ENCODE measurements around the gene CLIC3. TPM values are rescaled to one million over a fixed set of nuclear protein-coding genes. Genes with fewer than 3 reads are reported as not detected.

Gene CLIC3
- total and polyA plus RNA-seq, 12 donors: 0.22 to 6.4 (median 0.93) TPM; not detected in 3

DNA sequence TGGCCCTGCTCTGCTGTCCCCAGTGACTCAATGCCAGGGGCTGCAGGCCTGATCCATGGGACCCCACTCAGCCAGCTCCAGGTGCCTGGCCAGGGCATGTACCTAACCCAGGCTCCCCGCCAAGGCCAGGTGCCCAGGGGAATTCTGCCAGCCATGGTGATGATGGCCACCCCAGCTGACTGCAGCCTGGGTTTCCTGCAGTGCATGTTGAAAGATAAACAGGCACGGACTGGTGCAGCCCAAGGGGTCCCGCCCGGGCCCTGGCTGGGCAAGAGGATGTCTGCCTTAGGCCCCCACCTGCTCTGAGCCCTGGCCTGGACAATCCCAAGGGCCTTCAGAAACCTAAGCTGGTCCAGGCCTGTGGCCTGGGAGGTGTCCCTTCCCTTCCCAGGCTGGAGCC, 30.5 kb upstream of the CLIC3 start:
- Histone ChIP-seq H3K4me3 (peak overlapping the region in 1 of 4 donors; percentile 61), H3K4me1 (replicated peaks in 1 of 2) (peaks cover 9 to 27% of the 10 kb centered on the region in 2 donors), H3K36me3 (replicated peaks in 1 of 2) (no peaks in the 10 kb centered on the region), H3K27me3 (no peaks in the 10 kb centered on the region), H3K9me3 (replicated peaks in 1 of 3) (no peaks in the 10 kb centered on the region), H3K27ac (peak overlapping the region in 1 of 5 donors; percentile 54)
- DNase-seq: no peak
- TF ChIP-seq, protein P1, sequence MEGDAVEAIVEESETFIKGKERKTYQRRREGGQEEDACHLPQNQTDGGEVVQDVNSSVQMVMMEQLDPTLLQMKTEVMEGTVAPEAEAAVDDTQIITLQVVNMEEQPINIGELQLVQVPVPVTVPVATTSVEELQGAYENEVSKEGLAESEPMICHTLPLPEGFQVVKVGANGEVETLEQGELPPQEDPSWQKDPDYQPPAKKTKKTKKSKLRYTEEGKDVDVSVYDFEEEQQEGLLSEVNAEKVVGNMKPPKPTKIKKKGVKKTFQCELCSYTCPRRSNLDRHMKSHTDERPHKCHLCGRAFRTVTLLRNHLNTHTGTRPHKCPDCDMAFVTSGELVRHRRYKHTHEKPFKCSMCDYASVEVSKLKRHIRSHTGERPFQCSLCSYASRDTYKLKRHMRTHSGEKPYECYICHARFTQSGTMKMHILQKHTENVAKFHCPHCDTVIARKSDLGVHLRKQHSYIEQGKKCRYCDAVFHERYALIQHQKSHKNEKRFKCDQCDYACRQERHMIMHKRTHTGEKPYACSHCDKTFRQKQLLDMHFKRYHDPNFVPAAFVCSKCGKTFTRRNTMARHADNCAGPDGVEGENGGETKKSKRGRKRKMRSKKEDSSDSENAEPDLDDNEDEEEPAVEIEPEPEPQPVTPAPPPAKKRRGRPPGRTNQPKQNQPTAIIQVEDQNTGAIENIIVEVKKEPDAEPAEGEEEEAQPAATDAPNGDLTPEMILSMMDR (IDR thresholded peaks at IDR 0.05): no peak
- peak in 1 of 2 donors; percentile 28 for TF ChIP-seq POLR2A (IDR thresholded peaks at IDR 0.05)
- intact Hi-C loops (cut with DNase I): loop anchor here in 1 of 2 donors (5.0 kb wide), 1 partner anchor 75 kb away; the partner anchor contains the start of gene LCN12
- 81 to 90% (median 83%) methylated on average over 1 to 4 of the region's 4 CpGs; no CpG with 5 or more reads in 1 of the 4 donors for WGBS, 4 donors

DNA sequence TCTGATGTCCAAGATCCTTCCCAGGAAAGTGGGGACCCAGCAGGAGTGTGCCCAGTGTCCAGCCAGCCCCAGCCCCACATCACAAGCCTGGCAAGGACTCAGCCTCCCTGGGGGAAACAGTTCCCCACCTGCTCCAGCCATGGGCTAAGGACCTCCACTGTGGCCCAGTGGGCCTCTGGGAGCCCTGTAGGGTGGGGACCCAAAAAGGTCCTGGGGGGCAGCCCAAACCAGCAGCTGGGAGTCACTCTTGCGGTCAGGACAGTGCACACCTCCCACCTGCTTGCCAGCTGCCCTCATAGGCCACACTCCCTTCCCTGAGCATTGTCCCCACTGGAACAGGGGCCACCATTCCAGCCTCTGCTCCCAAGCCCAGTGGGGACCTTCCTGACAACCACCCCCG, 30.0 kb upstream of the CLIC3 start:
- no peaks in the 10 kb centered on the region for H3K27me3 ChIP-seq
- H3K27ac ChIP-seq: peak overlapping the region in 1 of 5 donors; percentile 54
- no peaks in the 10 kb centered on the region for H3K36me3 ChIP-seq (replicated peaks in 1 of 2)
- WGBS, 4 donors: 82 to 93% (median 92%) methylated on average over 1 to 2 of the region's 2 CpGs
- no peak for DNase-seq
- H3K4me3 ChIP-seq: no peak overlapping the region
- no peaks in the 10 kb centered on the region for H3K9me3 ChIP-seq (replicated peaks in 1 of 3)
- H3K4me1 ChIP-seq (replicated peaks in 1 of 2): peaks cover 9 to 24% of the 10 kb centered on the region in 2 donors
- no peak for TF ChIP-seq POLR2A (IDR thresholded peaks at IDR 0.05)
- TF ChIP-seq, protein P1 (IDR thresholded peaks at IDR 0.05): no peak
- intact Hi-C loops (cut with DNase I): loop anchor here in 1 of 2 donors (5.0 kb wide), 1 partner anchor 74 kb away; the partner anchor contains the start of gene LCN12

DNA sequence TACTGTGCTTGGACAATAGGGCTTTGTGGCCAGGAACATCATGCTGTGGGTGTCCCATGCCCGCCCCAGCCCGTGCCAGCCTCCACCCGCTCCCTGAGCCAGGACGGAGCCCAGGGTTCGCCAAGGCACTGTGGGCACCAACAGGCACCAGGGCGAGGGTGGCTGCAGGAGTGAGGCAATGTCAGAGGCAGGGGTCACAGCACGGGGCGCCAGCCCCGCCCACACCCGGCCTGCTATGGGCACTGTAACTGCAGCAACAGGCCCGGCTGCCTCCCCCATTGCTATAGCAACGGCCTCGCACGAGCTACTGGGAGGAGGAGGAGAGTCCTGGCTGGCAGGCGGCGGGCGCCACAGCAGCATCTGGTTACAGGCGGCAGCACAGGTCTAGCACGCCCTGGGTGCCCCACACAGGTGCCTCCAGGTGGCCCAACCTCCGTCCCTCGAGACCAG, 29.2 kb upstream of the CLIC3 start:
- no peaks in the 10 kb centered on the region for H3K9me3 ChIP-seq (replicated peaks in 1 of 3)
- no peaks in the 10 kb centered on the region for H3K27me3 ChIP-seq
- H3K4me1 ChIP-seq (replicated peaks in 1 of 2): peaks cover 9 to 22% of the 10 kb centered on the region in 2 donors
- H3K36me3 ChIP-seq (replicated peaks in 1 of 2): no peaks in the 10 kb centered on the region
- WGBS, 4 donors: 60 to 77% (median 69%) methylated on average over 8 to 21 of the region's 21 CpGs; no CpG with 5 or more reads in 1 of the 4 donors
- H3K27ac ChIP-seq: no peak overlapping the region
- H3K4me3 ChIP-seq: no peak overlapping the region
- DNase-seq: peak in 2 of 7 donors; percentile 38 to 91
- TF ChIP-seq, protein P1 (IDR thresholded peaks at IDR 0.05): no peak
- no peak for TF ChIP-seq POLR2A (IDR thresholded peaks at IDR 0.05)
- intact Hi-C loops (cut with DNase I): loop anchor here in 1 of 2 donors (5.0 kb wide), 1 partner anchor 73 kb away; the partner anchor contains the start of gene LCN12

DNA sequence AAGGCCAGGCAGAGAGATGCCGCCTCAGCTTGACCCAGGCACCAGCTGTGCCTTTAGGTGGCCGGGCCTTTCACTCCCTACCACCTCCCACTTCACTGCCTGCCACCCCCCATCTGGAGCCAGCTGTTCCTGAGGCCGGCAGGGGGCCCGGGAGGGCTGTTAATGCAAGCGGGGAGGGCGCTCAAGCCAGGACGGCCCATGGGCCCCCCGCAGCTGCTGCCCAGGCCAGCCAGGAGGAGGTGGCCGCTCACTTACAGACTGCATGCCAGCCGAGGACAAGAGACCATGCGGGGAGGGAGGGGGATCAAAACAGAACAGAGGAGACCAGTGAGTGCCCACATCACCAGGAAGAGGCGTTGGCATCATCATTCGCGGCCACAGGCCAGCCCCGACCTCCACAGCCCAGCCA, 27.2 kb upstream of the CLIC3 start:
- Histone ChIP-seq H3K9me3 (replicated peaks in 1 of 3) (no peaks in the 10 kb centered on the region), H3K27me3 (no peaks in the 10 kb centered on the region), H3K4me1 (replicated peaks in 1 of 2) (peaks cover 3 to 13% of the 10 kb centered on the region in 2 donors), H3K27ac (no peak overlapping the region), H3K36me3 (replicated peaks in 1 of 2) (no peaks in the 10 kb centered on the region), H3K4me3 (no peak overlapping the region)
- DNase-seq: no peak
- intact Hi-C loops (cut with DNase I): loop anchor here in 1 of 2 donors (5.0 kb wide), 1 partner anchor 66 kb away; no protein-coding TSS in a partner anchor
- 83 to 93% (median 91%) methylated on average over 3 to 15 of the region's 15 CpGs for WGBS, 4 donors
- no peak for TF ChIP-seq POLR2A (IDR thresholded peaks at IDR 0.05)
- TF ChIP-seq, protein P1 (IDR thresholded peaks at IDR 0.05): no peak
